ENCODE results near the gene DAPP1.
"Not testable (repeated sequence)": the region's sequence is repeated elsewhere in the genome, so short reads cannot be mapped to it uniquely, and the experiment has no call there.

The DAPP1 gene

GRCh38 chr4:99816545-99817308 lies at the start of gene DAPP1:
TSS of gene DAPP1 (plus strand) at chr4:99816827. CDS start at chr4:99816914, 87 bp downstream.
- in situ Hi-C loops (cut with MboI; ENCODE audit: low sequenced_read_pairs) = loop anchor here (25.0 kb wide), 1 partner anchor 254 kb away; the partner anchor contains the start of genes MTTP and TRMT10A

GRCh38 chr4:99770842-99771241 lies 45.8 kb upstream of the DAPP1 start:
- in situ Hi-C loops (cut with MboI; ENCODE audit: low sequenced_read_pairs) = not testable (repeated sequence)

- in situ Hi-C loops (cut with MboI; ENCODE audit: low sequenced_read_pairs) = no loop called here
These were observed 32.7 kb upstream of the DAPP1 start for GRCh38 chr4:99783940-99784339.

- in situ Hi-C loops (cut with MboI; ENCODE audit: low sequenced_read_pairs) = no loop called here
These were observed 31.8 kb upstream of the DAPP1 start for GRCh38 chr4:99784842-99785241.

- in situ Hi-C loops (cut with MboI; ENCODE audit: low sequenced_read_pairs) = no loop called here
These were observed 25.6 kb upstream of the DAPP1 start for GRCh38 chr4:99790796-99791617.

- in situ Hi-C loops (cut with MboI; ENCODE audit: low sequenced_read_pairs) = loop anchor here (25.0 kb wide), 1 partner anchor 238 kb away; the partner anchor contains the start of genes MTTP and TRMT10A
These were observed 16.2 kb upstream of the DAPP1 start for GRCh38 chr4:99800332-99801004.

- in situ Hi-C loops (cut with MboI; ENCODE audit: low sequenced_read_pairs) = loop anchor here (25.0 kb wide), 1 partner anchor 239 kb away; the partner anchor contains the start of genes MTTP and TRMT10A
These were observed 15.5 kb upstream of the DAPP1 start for GRCh38 chr4:99801005-99801699.

GRCh38 chr4:99803566-99804101 lies 13.0 kb upstream of the DAPP1 start:
- in situ Hi-C loops (cut with MboI; ENCODE audit: low sequenced_read_pairs) = loop anchor here (25.0 kb wide), 1 partner anchor 241 kb away; the partner anchor contains the start of genes MTTP and TRMT10A

GRCh38 chr4:99806545-99806944 lies 10.1 kb upstream of the DAPP1 start:
- in situ Hi-C loops (cut with MboI; ENCODE audit: low sequenced_read_pairs) = loop anchor here (25.0 kb wide), 1 partner anchor 244 kb away; the partner anchor contains the start of genes MTTP and TRMT10A

- in situ Hi-C loops (cut with MboI; ENCODE audit: low sequenced_read_pairs) = loop anchor here (25.0 kb wide), 1 partner anchor 245 kb away; the partner anchor contains the start of genes MTTP and TRMT10A
These were observed 9.0 kb upstream of the DAPP1 start for GRCh38 chr4:99807666-99808065.

GRCh38 chr4:99808260-99808857 lies 8.3 kb upstream of the DAPP1 start:
- in situ Hi-C loops (cut with MboI; ENCODE audit: low sequenced_read_pairs) = loop anchor here (25.0 kb wide), 1 partner anchor 246 kb away; the partner anchor contains the start of genes MTTP and TRMT10A

- in situ Hi-C loops (cut with MboI; ENCODE audit: low sequenced_read_pairs) = loop anchor here (25.0 kb wide), 1 partner anchor 247 kb away; the partner anchor contains the start of genes MTTP and TRMT10A
These were observed 7.3 kb upstream of the DAPP1 start for GRCh38 chr4:99809326-99809725.

- in situ Hi-C loops (cut with MboI; ENCODE audit: low sequenced_read_pairs) = loop anchor here (5.0 to 25.0 kb wide), 2 partner anchors 62 to 248 kb away; partner anchors contain the start of genes MTTP and TRMT10A
These were observed 6.1 kb upstream of the DAPP1 start for GRCh38 chr4:99810536-99810935.

GRCh38 chr4:99811117-99811516 lies 5.5 kb upstream of the DAPP1 start:
- in situ Hi-C loops (cut with MboI; ENCODE audit: low sequenced_read_pairs) = loop anchor here (5.0 to 25.0 kb wide), 2 partner anchors 61 to 249 kb away; partner anchors contain the start of genes MTTP and TRMT10A

- in situ Hi-C loops (cut with MboI; ENCODE audit: low sequenced_read_pairs) = loop anchor here (5.0 to 25.0 kb wide), 2 partner anchors 60 to 250 kb away; partner anchors contain the start of genes MTTP and TRMT10A
These were observed 4.8 kb upstream of the DAPP1 start for GRCh38 chr4:99811850-99812249.

- in situ Hi-C loops (cut with MboI; ENCODE audit: low sequenced_read_pairs) = loop anchor here (25.0 kb wide), 1 partner anchor 253 kb away; the partner anchor contains the start of genes MTTP and TRMT10A
These were observed 1.0 kb upstream of the DAPP1 start for GRCh38 chr4:99815597-99816011.

GRCh38 chr4:99817309-99817890 lies 773 bp downstream of the DAPP1 start:
- in situ Hi-C loops (cut with MboI; ENCODE audit: low sequenced_read_pairs) = loop anchor here (25.0 kb wide), 1 partner anchor 255 kb away; the partner anchor contains the start of genes MTTP and TRMT10A

GRCh38 chr4:99818661-99819060 lies 2.0 kb downstream of the DAPP1 start:
- in situ Hi-C loops (cut with MboI; ENCODE audit: low sequenced_read_pairs) = loop anchor here (25.0 kb wide), 1 partner anchor 256 kb away; the partner anchor contains the start of genes MTTP and TRMT10A
